Thoracic aorta (tissue), 2 donors: ENCODE data around the gene HMGB3. TPM values are rescaled to one million over a fixed set of nuclear protein-coding genes. Genes with fewer than 3 reads are reported as not detected.

Experiments
- ATAC-seq: fragments of 150-250 bp; one replicate; pipeline ENCODE4 v1.8.0; 2017; ENCODE audit warnings: low read depth; ENCODE audit not compliant: insufficient number of reproducible peaks, low FRiP score
- DNase-seq: peaks from one replicate; pipeline ENCODE4 v3.0.0-alpha.2; 2020; ENCODE audit warnings: low spot score
- H3K27ac ChIP-seq, 2 donors: fragments of 200-600 bp; sonication (generic); 1 replicate in 1 of 2; 2 replicates in 1 of 2; pipeline ENCODE4 v1.5.1; 2016; ENCODE audit warnings: mild to moderate bottlenecking in 2 of 2, moderate library complexity in 2 of 2
- H3K27me3 ChIP-seq: fragments of 200-600 bp; sonication (generic); replicated peaks from 2 replicates; pipeline ENCODE4 v1.6.0; 2016; ENCODE audit warnings: mild to moderate bottlenecking; ENCODE audit not compliant: insufficient read depth
- H3K36me3 ChIP-seq: fragments of 200-600 bp; sonication (generic); one replicate; pipeline ENCODE4 v1.5.1; 2016
- H3K4me1 ChIP-seq, 2 donors: fragments of 200-600 bp; sonication (generic); 1 replicate in 1 of 2; 2 replicates in 1 of 2; pipeline versions ENCODE4 v1.5.1 to v1.6.0; 2016; ENCODE audit warnings: low read depth in 2 of 2, mild to moderate bottlenecking in 1 of 2; ENCODE audit not compliant: control insufficient read depth in 1 of 2
- H3K4me3 ChIP-seq: fragments of 200-600 bp; sonication (generic); 2 replicates; pipeline ENCODE4 v1.5.1; 2016; ENCODE audit warnings: mild to moderate bottlenecking
- H3K9me3 ChIP-seq: fragments of 200-600 bp; sonication (generic); 2 replicates; pipeline ENCODE4 v1.5.1; 2016
- total RNA-seq, 2 donors: library from RNA; depleted of rRNA; stranded (reverse); fragments of >200 nt; gene quantifications; one replicate each; pipeline versions ENCODE4 v1.1.0 to v1.2.3, GENCODE V29; 2016
- TF ChIP-seq, protein P1 (sequence below): fragments of 200-600 bp; sonication (generic); IDR thresholded peaks from one replicate; pipeline ENCODE4 v1.5.1; 2019; ENCODE audit warnings: antibody characterized with exemption

HMGB3 gene
- total RNA-seq, 2 donors from 2014 or later, result 0.41 to 3.2 TPM

DNA sequence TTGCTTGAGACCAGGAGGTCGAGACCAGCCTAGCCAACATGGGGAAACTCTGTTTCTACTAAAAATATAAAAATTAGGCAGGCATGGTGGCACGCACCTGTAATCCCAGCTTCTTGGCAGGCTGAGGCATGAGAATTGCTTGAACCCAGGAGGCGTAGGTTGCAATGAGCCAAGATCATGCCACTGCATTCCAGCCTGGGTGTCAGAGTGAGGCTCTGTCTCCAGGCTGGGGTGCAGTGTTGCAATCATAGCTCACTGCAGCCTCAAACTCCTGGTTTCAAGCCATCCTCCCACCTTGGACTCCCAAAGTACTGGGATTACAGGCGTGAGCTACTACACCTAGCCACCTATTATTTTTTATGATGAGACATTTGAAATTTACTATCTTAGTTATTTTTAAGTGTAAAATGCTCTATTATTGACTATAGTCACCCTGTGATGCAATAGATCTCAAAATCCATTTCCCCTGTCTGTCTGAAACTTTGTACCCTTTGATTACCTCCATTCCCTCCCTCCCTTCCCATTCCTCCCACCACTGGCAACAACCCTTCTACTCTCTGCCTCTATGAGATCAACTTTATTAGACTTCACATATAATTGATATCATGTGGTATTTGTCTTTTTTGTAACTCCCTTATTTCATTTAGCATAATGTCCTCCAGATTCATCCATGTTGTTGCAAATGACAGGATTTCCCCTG lies 23.4 kb downstream of the HMGB3 start:
- H3K27ac ChIP-seq, result no peak overlapping the region
- no peaks in the 10 kb centered on the region for H3K36me3 ChIP-seq
- no peaks in the 10 kb centered on the region for H3K27me3 ChIP-seq
- DNase-seq (no peak), ATAC-seq (no peak)
- TF ChIP-seq, protein P1, sequence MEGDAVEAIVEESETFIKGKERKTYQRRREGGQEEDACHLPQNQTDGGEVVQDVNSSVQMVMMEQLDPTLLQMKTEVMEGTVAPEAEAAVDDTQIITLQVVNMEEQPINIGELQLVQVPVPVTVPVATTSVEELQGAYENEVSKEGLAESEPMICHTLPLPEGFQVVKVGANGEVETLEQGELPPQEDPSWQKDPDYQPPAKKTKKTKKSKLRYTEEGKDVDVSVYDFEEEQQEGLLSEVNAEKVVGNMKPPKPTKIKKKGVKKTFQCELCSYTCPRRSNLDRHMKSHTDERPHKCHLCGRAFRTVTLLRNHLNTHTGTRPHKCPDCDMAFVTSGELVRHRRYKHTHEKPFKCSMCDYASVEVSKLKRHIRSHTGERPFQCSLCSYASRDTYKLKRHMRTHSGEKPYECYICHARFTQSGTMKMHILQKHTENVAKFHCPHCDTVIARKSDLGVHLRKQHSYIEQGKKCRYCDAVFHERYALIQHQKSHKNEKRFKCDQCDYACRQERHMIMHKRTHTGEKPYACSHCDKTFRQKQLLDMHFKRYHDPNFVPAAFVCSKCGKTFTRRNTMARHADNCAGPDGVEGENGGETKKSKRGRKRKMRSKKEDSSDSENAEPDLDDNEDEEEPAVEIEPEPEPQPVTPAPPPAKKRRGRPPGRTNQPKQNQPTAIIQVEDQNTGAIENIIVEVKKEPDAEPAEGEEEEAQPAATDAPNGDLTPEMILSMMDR, result no peak
- no peak overlapping the region for H3K4me3 ChIP-seq
- H3K9me3 ChIP-seq, result no peaks in the 10 kb centered on the region
- no peaks in the 10 kb centered on the region for H3K4me1 ChIP-seq

DNA sequence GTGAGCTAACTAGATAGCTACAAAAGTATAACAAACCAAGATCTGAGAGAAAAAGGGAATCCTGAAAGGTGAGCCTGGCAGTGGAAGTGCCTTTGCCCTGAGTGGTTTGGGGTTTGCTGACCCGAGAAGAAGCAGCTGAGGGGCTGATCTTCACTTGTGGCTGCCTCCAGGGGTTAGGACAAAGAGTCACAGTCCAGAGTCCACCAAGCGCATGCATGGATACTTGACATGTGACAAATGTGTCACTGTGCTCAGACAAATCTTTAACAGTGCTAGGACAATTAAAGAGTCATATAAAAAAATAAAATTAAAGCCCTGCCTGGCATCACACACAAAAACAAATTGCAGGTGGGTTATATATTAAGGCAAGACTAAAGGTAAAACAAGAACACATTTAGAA lies 26.4 kb downstream of the HMGB3 start:
- no peaks in the 10 kb centered on the region for H3K36me3 ChIP-seq
- DNase-seq (no peak), ATAC-seq (no peak)
- TF ChIP-seq, protein P1, result no peak
- H3K27me3 ChIP-seq, result no peaks in the 10 kb centered on the region
- no peak overlapping the region for H3K4me3 ChIP-seq
- H3K9me3 ChIP-seq, result no peaks in the 10 kb centered on the region
- H3K4me1 ChIP-seq, result no peaks in the 10 kb centered on the region
- H3K27ac ChIP-seq, result no peak overlapping the region

DNA sequence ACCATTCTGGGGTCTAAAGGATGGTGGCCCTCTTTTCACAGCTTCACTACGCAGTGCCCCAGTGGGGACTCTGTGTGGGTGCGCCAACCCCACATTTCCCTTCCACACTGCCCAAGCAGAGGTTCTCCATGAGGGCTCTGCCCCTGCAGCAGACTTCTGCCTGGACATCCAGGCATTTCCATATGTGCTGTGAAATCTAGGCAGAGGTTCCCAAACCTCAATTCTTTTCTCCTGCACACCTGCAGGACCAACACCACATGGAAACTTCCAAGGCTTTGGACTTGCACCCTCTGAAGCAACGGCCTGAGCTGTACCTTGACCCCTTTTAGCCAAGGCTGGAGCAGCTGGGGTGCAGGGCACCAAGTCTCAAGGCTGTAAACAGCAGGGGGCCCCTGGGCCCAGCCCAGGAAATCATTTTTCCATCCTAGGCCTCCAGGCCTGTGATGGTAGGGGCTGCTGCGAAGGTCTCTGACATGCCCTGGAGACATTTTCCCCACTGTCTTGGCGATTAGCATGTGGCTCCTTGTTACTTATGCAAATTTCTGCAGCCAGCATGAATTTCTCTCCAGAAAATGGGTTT lies 30.1 kb downstream of the HMGB3 start:
- TF ChIP-seq, protein P1, result no peak
- DNase-seq (no peak), ATAC-seq (no peak)
- Histone ChIP-seq H3K27ac (no peak overlapping the region), H3K9me3 (no peaks in the 10 kb centered on the region), H3K27me3 (no peaks in the 10 kb centered on the region), H3K4me3 (no peak overlapping the region), H3K4me1 (no peaks in the 10 kb centered on the region), H3K36me3 (no peaks in the 10 kb centered on the region)

DNA sequence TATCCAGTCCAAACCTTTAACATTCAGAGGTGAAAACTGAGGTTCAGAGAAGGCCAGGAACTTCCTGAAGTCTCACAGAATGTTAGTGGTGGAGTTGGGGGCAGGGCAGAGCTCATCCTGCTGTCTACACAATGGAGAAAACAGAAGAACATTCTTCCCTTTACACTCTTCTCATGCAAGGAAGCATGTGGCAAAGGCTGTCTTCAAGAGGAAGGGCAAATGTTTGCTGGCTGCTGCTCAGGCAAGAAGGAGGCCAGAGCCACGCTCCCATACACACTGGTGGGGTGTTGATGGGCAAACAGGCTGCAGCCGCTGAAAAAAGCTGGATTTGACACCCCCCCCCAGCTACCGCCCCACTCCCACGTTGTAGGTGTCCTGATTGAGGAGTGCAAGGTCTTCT lies 32.5 kb downstream of the HMGB3 start:
- DNase-seq, result no peak
- ATAC-seq, result no peak
- TF ChIP-seq, protein P1, result no peak
- Histone ChIP-seq H3K4me3 (no peak overlapping the region), H3K36me3 (no peaks in the 10 kb centered on the region), H3K9me3 (no peaks in the 10 kb centered on the region), H3K27ac (no peak overlapping the region), H3K27me3 (no peaks in the 10 kb centered on the region), H3K4me1 (no peaks in the 10 kb centered on the region)

DNA sequence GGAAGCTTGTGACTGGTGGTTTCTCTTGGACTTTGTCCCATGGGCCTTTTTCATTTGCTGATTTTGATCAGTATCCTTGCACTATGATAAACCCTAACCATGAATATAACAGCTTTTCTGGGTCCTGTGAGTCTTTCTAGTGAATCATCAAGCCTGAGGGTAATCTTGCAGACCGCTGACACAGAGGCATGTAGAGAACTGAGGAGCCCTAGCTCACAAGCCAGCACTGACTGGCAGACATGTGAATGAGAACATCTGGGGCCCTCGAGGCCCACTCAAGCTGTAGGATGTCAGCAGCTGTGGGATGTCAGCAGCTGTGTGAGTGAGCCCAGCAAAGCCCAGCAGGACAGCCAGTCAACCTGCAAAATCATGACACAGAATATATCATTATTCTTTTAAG lies 36.7 kb downstream of the HMGB3 start:
- H3K4me1 ChIP-seq, result no peaks in the 10 kb centered on the region
- TF ChIP-seq, protein P1, result no peak
- H3K27ac ChIP-seq, result no peak overlapping the region
- no peak for ATAC-seq
- no peaks in the 10 kb centered on the region for H3K9me3 ChIP-seq
- H3K4me3 ChIP-seq, result no peak overlapping the region
- H3K27me3 ChIP-seq, result no peaks in the 10 kb centered on the region
- no peak for DNase-seq
- H3K36me3 ChIP-seq, result no peaks in the 10 kb centered on the region
